ENCODE data around the gene LDB3. TPM values are rescaled to one million over a fixed set of nuclear protein-coding genes. Genes with fewer than 3 reads are reported as not detected.
"Not testable (repeated sequence)": the region's sequence is repeated elsewhere in the genome, so short reads cannot be mapped to it uniquely, and the experiment has no call there.

The LDB3 gene
- polyA plus RNA-seq, 1 donor (not counting 4 experiments of a cell fraction or from before 2014, with no cell fraction given) = 0.01 TPM

- no peak overlapping the region for H2AFZ ChIP-seq (ENCODE audit: control insufficient read depth, low read length)
- peak; percentile 13 for FAIRE-seq
These were observed 24.0 kb upstream of the LDB3 start for GRCh38 chr10:86644152-86644793.

GRCh38 chr10:86644794-86645445 lies 23.4 kb upstream of the LDB3 start:
- H3K4me2 ChIP-seq (ENCODE audit: control insufficient read depth, extremely low read depth, insufficient read depth, low read depth, low read length) = no peak overlapping the region
- H2AFZ ChIP-seq (ENCODE audit: control insufficient read depth, low read length) = no peak overlapping the region
- DNase-seq (ENCODE audit: low read depth, low spot score) (no peak), FAIRE-seq (no peak)
- no peaks in the 10 kb centered on the region for H3K36me3 ChIP-seq (ENCODE audit: control insufficient read depth in 2 of 2, extremely low read depth in 1 of 2, insufficient read depth in 2 of 2, low read length in 2 of 2)
- H4K20me1 ChIP-seq (ENCODE audit: control insufficient read depth, extremely low read depth, insufficient read depth, low read length) = no peaks in the 10 kb centered on the region
- peaks cover 34% of the 10 kb centered on the region for H3K4me1 ChIP-seq (ENCODE audit: control insufficient read depth, extremely low read depth, insufficient read depth, low read length)
- no peaks in the 10 kb centered on the region for H3K9me3 ChIP-seq (ENCODE audit: control insufficient read depth, low read depth, low read length)
- H3K9ac ChIP-seq (ENCODE audit: control insufficient read depth, extremely low read depth, insufficient read depth, low read length) = no peak overlapping the region
- H3K79me2 ChIP-seq (ENCODE audit: control insufficient read depth, insufficient read depth, low read length) = no peaks in the 10 kb centered on the region
- no peaks in the 10 kb centered on the region for H3K27me3 ChIP-seq (ENCODE audit: control insufficient read depth, extremely low read depth, insufficient read depth, low read length)
- TF ChIP-seq CTCF (optimal IDR thresholded peaks at IDR 0.05 in 1 of 3, IDR thresholded peaks at IDR 0.05 in 1 of 3, conservative IDR thresholded peaks at IDR 0.05 in 1 of 3; ENCODE audit: extremely low read depth in 1 of 3, insufficient read depth in 2 of 3, low read length in 3 of 3) (no peak), EZH2 (IDR thresholded peaks at IDR 0.05; ENCODE audit: low read length) (no peak)
- dilution Hi-C loops (cut with MboI; ENCODE audit: extremely low pct_ligation_motif_present, low sequenced_read_pairs) = no loop called here
- no peak overlapping the region for H3K27ac ChIP-seq (ENCODE audit: control insufficient read depth, insufficient read depth, low read length)
- H3K9me1 ChIP-seq (ENCODE audit: control insufficient read depth, extremely low read depth, insufficient read depth, low read length) = peaks cover 2% of the 10 kb centered on the region
- no peak overlapping the region for H3K4me3 ChIP-seq (ENCODE audit: control insufficient read depth in 2 of 3, extremely low read depth in 1 of 3, insufficient read depth in 2 of 3, low read depth in 1 of 3, low read length in 3 of 3)

More at GRCh38 chr10:86644152-86644793, 24.0 kb upstream of the LDB3 start:
- H3K27ac ChIP-seq (ENCODE audit: control insufficient read depth, insufficient read depth, low read length) = no peak overlapping the region
- TF ChIP-seq EZH2 (IDR thresholded peaks at IDR 0.05; ENCODE audit: low read length) (no peak), CTCF (optimal IDR thresholded peaks at IDR 0.05 in 1 of 3, IDR thresholded peaks at IDR 0.05 in 1 of 3, conservative IDR thresholded peaks at IDR 0.05 in 1 of 3; ENCODE audit: extremely low read depth in 1 of 3, insufficient read depth in 2 of 3, low read length in 3 of 3) (peak in 2 of 3 experiments; percentile 32 to 43)
- H3K4me1 ChIP-seq (ENCODE audit: control insufficient read depth, extremely low read depth, insufficient read depth, low read length) = peaks cover 33% of the 10 kb centered on the region
- H3K9ac ChIP-seq (ENCODE audit: control insufficient read depth, extremely low read depth, insufficient read depth, low read length) = no peak overlapping the region
- H3K27me3 ChIP-seq (ENCODE audit: control insufficient read depth, extremely low read depth, insufficient read depth, low read length) = no peaks in the 10 kb centered on the region
- dilution Hi-C loops (cut with MboI; ENCODE audit: extremely low pct_ligation_motif_present, low sequenced_read_pairs) = no loop called here
- no peaks in the 10 kb centered on the region for H4K20me1 ChIP-seq (ENCODE audit: control insufficient read depth, extremely low read depth, insufficient read depth, low read length)
- H3K4me2 ChIP-seq (ENCODE audit: control insufficient read depth, extremely low read depth, insufficient read depth, low read depth, low read length) = no peak overlapping the region
- H3K36me3 ChIP-seq (ENCODE audit: control insufficient read depth in 2 of 2, extremely low read depth in 1 of 2, insufficient read depth in 2 of 2, low read length in 2 of 2) = no peaks in the 10 kb centered on the region
- H3K9me3 ChIP-seq (ENCODE audit: control insufficient read depth, low read depth, low read length) = no peaks in the 10 kb centered on the region
- H3K79me2 ChIP-seq (ENCODE audit: control insufficient read depth, insufficient read depth, low read length) = no peaks in the 10 kb centered on the region
- DNase-seq (ENCODE audit: low read depth, low spot score) = no peak
- H3K9me1 ChIP-seq (ENCODE audit: control insufficient read depth, extremely low read depth, insufficient read depth, low read length) = peaks cover 2% of the 10 kb centered on the region
- no peak overlapping the region for H3K4me3 ChIP-seq (ENCODE audit: control insufficient read depth in 2 of 3, extremely low read depth in 1 of 3, insufficient read depth in 2 of 3, low read depth in 1 of 3, low read length in 3 of 3)

- H3K4me3 ChIP-seq (ENCODE audit: control insufficient read depth in 2 of 3, extremely low read depth in 1 of 3, insufficient read depth in 2 of 3, low read depth in 1 of 3, low read length in 3 of 3); H3K36me3 ChIP-seq (ENCODE audit: control insufficient read depth in 2 of 2, extremely low read depth in 1 of 2, insufficient read depth in 2 of 2, low read length in 2 of 2); DNase-seq (ENCODE audit: low read depth, low spot score); H3K9me1 ChIP-seq (ENCODE audit: control insufficient read depth, extremely low read depth, insufficient read depth, low read length); H3K9me3 ChIP-seq (ENCODE audit: control insufficient read depth, low read depth, low read length); H3K9ac ChIP-seq (ENCODE audit: control insufficient read depth, extremely low read depth, insufficient read depth, low read length); dilution Hi-C loops (cut with MboI; ENCODE audit: extremely low pct_ligation_motif_present, low sequenced_read_pairs); H3K27me3 ChIP-seq (ENCODE audit: control insufficient read depth, extremely low read depth, insufficient read depth, low read length); H2AFZ ChIP-seq (ENCODE audit: control insufficient read depth, low read length); H3K27ac ChIP-seq (ENCODE audit: control insufficient read depth, insufficient read depth, low read length); H4K20me1 ChIP-seq (ENCODE audit: control insufficient read depth, extremely low read depth, insufficient read depth, low read length); FAIRE-seq; H3K4me2 ChIP-seq (ENCODE audit: control insufficient read depth, extremely low read depth, insufficient read depth, low read depth, low read length); H3K79me2 ChIP-seq (ENCODE audit: control insufficient read depth, insufficient read depth, low read length): not testable (repeated sequence)
- peaks cover 33% of the 10 kb centered on the region for H3K4me1 ChIP-seq (ENCODE audit: control insufficient read depth, extremely low read depth, insufficient read depth, low read length)
These were observed 22.6 kb upstream of the LDB3 start for GRCh38 chr10:86645621-86646165.

All from keratinocyte (primary cell).